PC-9 (cell line): ENCODE results near the gene BASP1. TPM values are rescaled to one million over a fixed set of nuclear protein-coding genes. Genes with fewer than 3 reads are reported as not detected.

Source experiments
- BruUV-seq: library from RNA; stranded (reverse); fragments of 400-500 nt; replicated peaks from 2 replicates; lab custom pipeline; 2021; lab: Mats Ljungman, UMichigan
- CTCF ChIA-PET: fragments of 300-600 bp; sonication (Branson Sonifier 250); formaldehyde crosslinking; loops from one replicate; lab custom pipeline; 2022; ENCODE audit warnings: antibody characterized with exemption; lab: Charles Lee
- POLR2A ChIA-PET: fragments of 300-600 bp; sonication (Branson Sonifier 250); formaldehyde crosslinking; loops from one replicate; lab custom pipeline; 2022; ENCODE audit warnings: antibody characterized with exemption; ENCODE audit not compliant: unreplicated experiment; lab: Charles Lee
- DNase-seq, 2 experiments: peaks; one replicate each; pipeline versions ENCODE4 v3.0.0 to v3.0.0-alpha.2; 2015 to 2022; ENCODE audit warnings: mixed read lengths in 1 of 2
- H2AFZ ChIP-seq: fragments of 200-600 bp; sonication (generic); 2 replicates; pipeline ENCODE4 v1.8.1; 2017; ENCODE audit warnings: antibody characterized with exemption
- H3F3A ChIP-seq: fragments of 200-600 bp; sonication (generic); 2 replicates; pipeline ENCODE4 v1.8.1; 2017; ENCODE audit warnings: antibody characterized with exemption, mild to moderate bottlenecking, low read depth; ENCODE audit not compliant: insufficient read depth
- H3K27ac ChIP-seq: fragments of 200-600 bp; sonication (generic); 2 replicates; pipeline ENCODE4 v1.6.1; 2016; ENCODE audit warnings: mixed run types
- H3K27me3 ChIP-seq: fragments of 200-600 bp; sonication (generic); 2 replicates; pipeline ENCODE4 v1.6.1; 2016; ENCODE audit warnings: low read depth, mixed run types; ENCODE audit not compliant: insufficient read depth
- H3K36me3 ChIP-seq: fragments of 200-600 bp; sonication (generic); 2 replicates; pipeline ENCODE4 v1.6.1; 2016; ENCODE audit warnings: low read depth, mixed run types
- H3K4me1 ChIP-seq: fragments of 200-600 bp; sonication (generic); replicated peaks from 2 replicates; pipeline ENCODE4 v1.6.1; 2016; ENCODE audit warnings: mixed run types; ENCODE audit not compliant: insufficient read depth
- H3K4me2 ChIP-seq: fragments of 200-600 bp; sonication (generic); 2 replicates; pipeline ENCODE4 v1.6.1; 2017; ENCODE audit warnings: mixed run types
- H3K4me3 ChIP-seq: fragments of 200-600 bp; sonication (generic); 2 replicates; pipeline ENCODE4 v1.6.1; 2016; ENCODE audit warnings: mixed run types
- H3K79me2 ChIP-seq: fragments of 200-600 bp; sonication (generic); 2 replicates; pipeline ENCODE4 v1.6.1; 2017; ENCODE audit warnings: low read depth, mixed run types
- H3K9me2 ChIP-seq: fragments of 200-600 bp; sonication (generic); 2 replicates; pipeline ENCODE4 v1.8.1; 2017; ENCODE audit warnings: mild to moderate bottlenecking; ENCODE audit not compliant: insufficient read depth
- H3K9me3 ChIP-seq: fragments of 200-600 bp; sonication (generic); 2 replicates; pipeline ENCODE4 v1.8.1; 2016; ENCODE audit warnings: low read depth; ENCODE audit not compliant: insufficient read depth
- H4K20me1 ChIP-seq: fragments of 200-600 bp; sonication (generic); 2 replicates; pipeline ENCODE4 v1.8.1; 2017; ENCODE audit not compliant: insufficient read depth
- EZH2 ChIP-seq: fragments of 200-600 bp; sonication (generic); IDR thresholded peaks from 2 replicates; pipeline ENCODE4 v1.8.0; 2017; ENCODE audit warnings: antibody characterized with exemption, low read depth
- intact Hi-C: fragments of 100-400 bp; cut with micrococcal nuclease; formaldehyde crosslinking; loops from one replicate; pipeline ENCODE4 v1.10.0; 2022; ENCODE audit not compliant: unreplicated experiment
- total RNA-seq: library from RNA; stranded (reverse); gene quantifications from 2 replicates; pipeline ENCODE4 v1.2.3, GENCODE V29; 2021
- TF ChIP-seq, protein P1 (sequence below): fragments of 200-600 bp; sonication (generic); conservative IDR thresholded peaks from 2 replicates; pipeline ENCODE4 v1.6.1; 2017; ENCODE audit warnings: mixed run types, antibody characterized with exemption, mild to moderate bottlenecking, moderate library complexity

The BASP1 gene
- total RNA-seq, 1 experiment from 2014 or later: not detected

DNA sequence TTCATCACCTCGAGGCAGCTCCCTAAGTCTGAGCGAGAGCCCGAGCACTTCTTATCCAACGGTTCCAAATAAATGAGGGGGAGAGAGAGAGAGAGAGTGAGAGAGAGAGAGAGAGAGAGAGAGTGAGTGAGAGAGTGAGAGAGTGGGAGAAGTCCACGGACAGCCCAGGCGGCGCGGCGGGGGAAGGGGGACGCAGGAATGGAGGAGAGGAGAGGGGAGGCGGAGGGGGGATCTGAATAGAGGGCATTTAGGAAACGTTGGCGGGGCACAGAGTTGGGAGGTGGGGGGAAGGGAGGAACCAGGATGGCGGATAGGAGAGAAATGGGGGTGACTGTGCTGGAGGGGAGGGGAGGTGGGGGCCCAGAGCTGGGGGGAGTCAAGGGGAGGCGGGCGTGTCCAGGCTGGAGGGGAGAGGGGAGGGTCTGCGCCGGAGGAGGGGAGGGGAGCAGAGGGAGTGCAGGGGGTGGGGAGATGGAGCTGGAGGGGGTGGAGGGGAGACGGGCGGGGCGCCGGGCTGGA is 398 bp upstream of the BASP1 start:
- BruUV-seq: no TSS peak
- Histone ChIP-seq H3F3A (peaks cover 6% of the 10 kb centered on the region; the same call in 1 of the 2 replicates), H3K27me3 (0 out of 2 replicates have a peak, but pooled peaks cover 3% of the 10 kb centered on the region), H3K4me2 (no peak overlapping the region), H4K20me1 (no peaks in the 10 kb centered on the region), H3K4me3 (no peak overlapping the region), H2AFZ (no peak overlapping the region), H3K9me3 (no peaks in the 10 kb centered on the region), H3K9me2 (no peaks in the 10 kb centered on the region), H3K4me1 (no peaks in the 10 kb centered on the region), H3K36me3 (no peaks in the 10 kb centered on the region), H3K27ac (no peak overlapping the region), H3K79me2 (no peaks in the 10 kb centered on the region)
- POLR2A ChIA-PET: no interaction called here
- CTCF ChIA-PET: no interaction called here
- no peak for DNase-seq
- intact Hi-C loops: loop anchor here (1.0 to 10.0 kb wide), 5 partner anchors 895 to 1478 kb away; no protein-coding TSS in a partner anchor
- no peak for TF ChIP-seq EZH2
- TF ChIP-seq, protein P1, sequence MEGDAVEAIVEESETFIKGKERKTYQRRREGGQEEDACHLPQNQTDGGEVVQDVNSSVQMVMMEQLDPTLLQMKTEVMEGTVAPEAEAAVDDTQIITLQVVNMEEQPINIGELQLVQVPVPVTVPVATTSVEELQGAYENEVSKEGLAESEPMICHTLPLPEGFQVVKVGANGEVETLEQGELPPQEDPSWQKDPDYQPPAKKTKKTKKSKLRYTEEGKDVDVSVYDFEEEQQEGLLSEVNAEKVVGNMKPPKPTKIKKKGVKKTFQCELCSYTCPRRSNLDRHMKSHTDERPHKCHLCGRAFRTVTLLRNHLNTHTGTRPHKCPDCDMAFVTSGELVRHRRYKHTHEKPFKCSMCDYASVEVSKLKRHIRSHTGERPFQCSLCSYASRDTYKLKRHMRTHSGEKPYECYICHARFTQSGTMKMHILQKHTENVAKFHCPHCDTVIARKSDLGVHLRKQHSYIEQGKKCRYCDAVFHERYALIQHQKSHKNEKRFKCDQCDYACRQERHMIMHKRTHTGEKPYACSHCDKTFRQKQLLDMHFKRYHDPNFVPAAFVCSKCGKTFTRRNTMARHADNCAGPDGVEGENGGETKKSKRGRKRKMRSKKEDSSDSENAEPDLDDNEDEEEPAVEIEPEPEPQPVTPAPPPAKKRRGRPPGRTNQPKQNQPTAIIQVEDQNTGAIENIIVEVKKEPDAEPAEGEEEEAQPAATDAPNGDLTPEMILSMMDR: no peak

DNA sequence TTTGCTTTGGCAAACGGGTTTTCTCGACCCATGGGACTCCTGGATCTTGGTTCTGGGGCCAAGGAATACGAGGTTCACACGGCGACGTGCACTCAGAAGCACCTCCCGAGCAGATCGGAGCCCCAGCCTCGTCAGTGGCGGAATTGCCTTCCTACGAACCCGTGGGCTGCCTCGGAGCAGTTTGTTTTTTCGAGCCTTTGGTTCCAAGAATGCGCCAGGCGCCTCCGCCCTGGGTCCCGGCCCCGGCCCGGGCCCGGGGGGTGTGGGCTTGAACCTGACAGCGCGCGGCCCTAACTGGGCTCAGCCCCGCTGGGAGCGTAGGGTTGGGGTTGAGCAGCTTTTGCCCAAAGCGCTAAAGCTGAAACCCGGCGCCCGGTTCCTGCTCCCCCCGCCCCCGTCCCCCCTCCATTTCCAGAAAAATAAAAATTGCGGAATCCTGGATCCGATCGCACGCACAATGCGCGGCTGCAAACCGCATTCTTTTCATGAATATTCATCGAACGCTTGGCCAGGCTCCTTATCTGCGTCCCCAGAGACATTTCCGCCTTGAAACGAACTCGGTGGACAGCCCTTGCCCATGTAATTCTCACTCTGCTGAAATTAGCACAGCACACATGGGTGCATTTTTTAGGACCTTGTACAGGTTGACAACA is 1.0 kb downstream of the BASP1 start:
- Histone ChIP-seq H3F3A (peaks cover 6% of the 10 kb centered on the region; the same call in 1 of the 2 replicates), H3K9me3 (no peaks in the 10 kb centered on the region), H3K4me2 (no peak overlapping the region), H3K79me2 (no peaks in the 10 kb centered on the region), H3K4me1 (no peaks in the 10 kb centered on the region), H3K27ac (no peak overlapping the region), H3K9me2 (no peaks in the 10 kb centered on the region), H3K36me3 (no peaks in the 10 kb centered on the region), H4K20me1 (no peaks in the 10 kb centered on the region), H2AFZ (no peak overlapping the region), H3K4me3 (no peak overlapping the region), H3K27me3 (no peaks in the 10 kb centered on the region)
- DNase-seq: no peak
- BruUV-seq: no TSS peak
- TF ChIP-seq EZH2: no peak
- TF ChIP-seq, protein P1: no peak
- intact Hi-C loops: loop anchor here (5.0 to 10.0 kb wide), 2 partner anchors 894 to 1476 kb away; no protein-coding TSS in a partner anchor
- POLR2A ChIA-PET: no interaction called here
- CTCF ChIA-PET: no interaction called here

DNA sequence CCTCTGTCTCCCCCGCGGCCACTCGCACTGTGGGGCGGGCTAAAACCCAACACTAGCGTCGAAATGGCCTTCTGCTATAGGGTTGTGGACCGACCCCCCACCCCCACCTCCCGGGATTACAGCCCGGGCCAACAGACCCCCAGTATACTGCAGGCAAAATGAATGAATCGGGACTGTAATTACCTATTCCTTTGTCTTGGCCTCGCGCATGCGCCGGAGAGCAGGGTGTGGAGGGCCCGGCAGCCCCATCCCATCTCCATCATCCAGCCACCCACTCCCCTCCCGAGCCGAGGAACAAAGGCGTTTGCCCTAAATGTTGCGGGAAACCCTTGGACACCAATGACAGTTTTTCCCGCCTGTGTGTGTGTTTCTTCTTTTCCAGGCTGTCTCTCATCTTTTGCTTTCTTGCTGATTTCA is 1.6 kb downstream of the BASP1 start:
- peaks cover 6% of the 10 kb centered on the region; the same call in 1 of the 2 replicates for H3F3A ChIP-seq
- H3K4me1 ChIP-seq: no peaks in the 10 kb centered on the region
- H3K27ac ChIP-seq: no peak overlapping the region
- H3K4me2 ChIP-seq: no peak overlapping the region
- no peaks in the 10 kb centered on the region for H4K20me1 ChIP-seq
- H3K4me3 ChIP-seq: no peak overlapping the region
- ChIA-PET POLR2A (no interaction called here), CTCF (no interaction called here)
- H3K27me3 ChIP-seq: no peaks in the 10 kb centered on the region
- DNase-seq: no peak
- no peak for TF ChIP-seq EZH2
- TF ChIP-seq, protein P1: no peak
- intact Hi-C loops: loop anchor here (5.0 to 10.0 kb wide), 2 partner anchors 893 to 1476 kb away; no protein-coding TSS in a partner anchor
- H3K79me2 ChIP-seq: no peaks in the 10 kb centered on the region
- H3K9me3 ChIP-seq: no peaks in the 10 kb centered on the region
- BruUV-seq: no TSS peak
- no peaks in the 10 kb centered on the region for H3K9me2 ChIP-seq
- no peaks in the 10 kb centered on the region for H3K36me3 ChIP-seq
- no peak overlapping the region for H2AFZ ChIP-seq
